GM12878 (cell line): ENCODE measurements around the gene PXMP2. TPM values are rescaled to one million over a fixed set of nuclear protein-coding genes. Genes with fewer than 3 reads are reported as not detected.

Experiments used
- ATAC-seq: fragments of 200-7000 bp; cut with Tn5 transposase; 3 replicates; pipeline ENCODE4 v1.9.1; 2020; ENCODE audit warnings: mild to moderate bottlenecking, moderate library complexity
- BruUV-seq: library from RNA; stranded (reverse); fragments of 400-500 nt; replicated peaks from 2 replicates; lab custom pipeline; 2021; lab: Mats Ljungman, UMichigan
- CTCF ChIA-PET: fragments of 300-600 bp; sonication (Branson Sonifier 250); formaldehyde crosslinking; extraction: SDS; loops from one replicate; lab custom pipeline; 2021; ENCODE audit warnings: inconsistent platforms; lab: Yijun Ruan, JAX
- POLR2A ChIA-PET: fragments of 350-600 bp; formaldehyde crosslinking; extraction: SDS; loops from one replicate; lab custom pipeline; 2021; ENCODE audit warnings: inconsistent platforms; lab: Charles Lee
- RAD21 ChIA-PET: fragments of 300-600 bp; sonication (Branson Sonifier 250); formaldehyde crosslinking; loops from one replicate; lab custom pipeline; 2023; ENCODE audit warnings: antibody characterized with exemption; ENCODE audit not compliant: unreplicated experiment; lab: Charles Lee
- SMC1A ChIA-PET: fragments of 300-600 bp; sonication (Branson Sonifier 250); formaldehyde crosslinking; loops from one replicate; lab custom pipeline; 2023; ENCODE audit not compliant: unreplicated experiment, uncharacterized antibody; lab: Charles Lee
- DNase-seq: peaks from one replicate; pipeline ENCODE4 v3.0.0-alpha.2; 2011; ENCODE audit warnings: low read depth, low spot score
- FAIRE-seq: peaks from 3 replicates; lab custom pipeline; 2011; peaks lifted over from hg19 to GRCh38; lab: Jason Lieb, UNC
- H2AFZ ChIP-seq: 2 replicates; pipeline ENCODE4 v1.6.0; 2011; ENCODE audit warnings: low read depth, low read length, control low read depth; ENCODE audit not compliant: control insufficient read depth
- H3K27ac ChIP-seq: 2 replicates; pipeline ENCODE4 v1.5.1; 2011; ENCODE audit warnings: control low read depth; ENCODE audit not compliant: control insufficient read depth, insufficient read depth
- H3K27me3 ChIP-seq, 2 experiments: replicated peaks in 1 of 2; 2 replicates each; pipeline versions ENCODE4 v1.6.0 to v1.6.1; 2011; ENCODE audit warnings: low read length in 1 of 2; ENCODE audit not compliant: control insufficient read depth in 2 of 2, insufficient read depth in 2 of 2
- H3K36me3 ChIP-seq, 2 experiments: 2 replicates each; pipeline ENCODE4 v1.5.1; 2011; ENCODE audit warnings: low read length in 1 of 2; ENCODE audit not compliant: control insufficient read depth in 2 of 2, insufficient read depth in 2 of 2
- H3K4me1 ChIP-seq: 2 replicates; pipeline ENCODE4 v1.6.1; 2011; ENCODE audit warnings: mild to moderate bottlenecking, low read length, moderate library complexity, mixed read lengths; ENCODE audit not compliant: control insufficient read depth, insufficient read depth
- H3K4me2 ChIP-seq: 2 replicates; pipeline ENCODE4 v1.6.0; 2011; ENCODE audit warnings: control low read depth; ENCODE audit not compliant: control insufficient read depth, insufficient read depth
- H3K4me3 ChIP-seq: fragments of 200-600 bp; sonication (generic); 2 replicates; pipeline ENCODE4 v1.5.1; 2016
- H3K79me2 ChIP-seq: 2 replicates; pipeline ENCODE4 v1.6.0; 2011; ENCODE audit warnings: low read length; ENCODE audit not compliant: control insufficient read depth, insufficient read depth
- H3K9ac ChIP-seq: 2 replicates; pipeline ENCODE4 v1.8.0; 2011; ENCODE audit warnings: low read length, control low read depth, mixed read lengths; ENCODE audit not compliant: control insufficient read depth, insufficient read depth
- H3K9me3 ChIP-seq: replicated peaks from 3 replicates; pipeline ENCODE4 v1.5.1; 2011; ENCODE audit warnings: mild to moderate bottlenecking, low read length; ENCODE audit not compliant: control insufficient read depth, insufficient read depth
- H4K20me1 ChIP-seq: 2 replicates; pipeline ENCODE4 v1.6.0; 2011; ENCODE audit not compliant: control insufficient read depth, insufficient read depth
- CREM ChIP-seq: IDR thresholded peaks from 2 replicates; pipeline ENCODE4 v1.6.1; 2014; ENCODE audit warnings: antibody characterized with exemption, low read depth
- LARP7 ChIP-seq: fragments of 450-650 bp; IDR thresholded peaks from 2 replicates; pipeline ENCODE4 v1.6.1; 2017; ENCODE audit warnings: mild to moderate bottlenecking
- TAF1 ChIP-seq: IDR thresholded peaks from 2 replicates; pipeline ENCODE4 v1.6.1; 2011; ENCODE audit warnings: mild to moderate bottlenecking, low read depth, low read length, borderline replicate concordance
- YY1 ChIP-seq: IDR thresholded peaks from 2 replicates; pipeline ENCODE4 v1.6.1; 2011; ENCODE audit warnings: low read depth, mild to moderate bottlenecking, low read length
- ZNF207 ChIP-seq: fragments of 450-650 bp; IDR thresholded peaks from 2 replicates; pipeline ENCODE4 v1.6.1; 2014; ENCODE audit warnings: antibody characterized with exemption, mild to moderate bottlenecking, borderline replicate concordance
- ZSCAN29 ChIP-seq: fragments of 450-650 bp; IDR thresholded peaks from 2 replicates; pipeline ENCODE4 v1.6.1; 2017; ENCODE audit warnings: mild to moderate bottlenecking, moderate library complexity
- WGBS: methylation state at CpG from one replicate; pipeline ENCODE4 v1.1.6; 2016; ENCODE audit warnings: low lambda C conversion rate; ENCODE audit not compliant: insufficient replicate concordance, insufficient coverage; ENCODE audit errors: missing lambda C conversion rate; 5-methylcytosine and 5-hydroxymethylcytosine counted together
- in situ Hi-C: fragments of 300-500 bp; cut with MboI; formaldehyde crosslinking; loops from 9 replicates; pipeline ENCODE4 v1.14.3; 2018; ENCODE audit warnings: mixed read lengths
- intact Hi-C: fragments of 100-400 bp; cut with micrococcal nuclease; formaldehyde crosslinking; loops from one replicate; pipeline ENCODE4 v1.14.2; 2022; ENCODE audit not compliant: unreplicated experiment
- polyA plus RNA-seq, 11 experiments: library from polyadenylated mRNA; depleted of rRNA in 4 of 11; unstranded in 6 of 11; stranded (reverse) in 5 of 11; fragments of >200 nt; fragmentation: Nextera tagmentation in 4 of 11; fragmentation: Illumina TruSeq in 1 of 11; extraction: Ambion mirVana in 4 of 11; extraction: Trizol in 1 of 11; gene quantifications; 1 replicate in 1 of 11; 2 replicates in 10 of 11; pipeline versions ENCODE4 v1.2.1 to v1.2.3, GENCODE V29; 2011 to 2016; ENCODE audit warnings: inconsistent platforms in 2 of 11, missing spikeins in 2 of 11, low read depth in 1 of 11
- total RNA-seq, 4 experiments: library from RNA; depleted of rRNA in 3 of 4; stranded (reverse); fragments of >200 nt in 3 of 4; fragmentation: Illumina TruSeq in 1 of 4; extraction: Trizol in 1 of 4; gene quantifications; 2 replicates each; pipeline versions ENCODE4 v1.2.1 to v1.2.3, GENCODE V29; 2013 to 2021
- TF ChIP-seq, protein P1 (sequence below): fragments of 450-650 bp; IDR thresholded peaks from 2 replicates; pipeline ENCODE4 v1.6.1; 2016; ENCODE audit warnings: mild to moderate bottlenecking
- TF ChIP-seq, protein P2 (sequence below): fragments of 450-650 bp; IDR thresholded peaks from 2 replicates; pipeline ENCODE4 v1.6.1; 2018; ENCODE audit warnings: mild to moderate bottlenecking, low read depth, moderate library complexity; ENCODE audit not compliant: partially characterized antibody

Gene PXMP2
- total and polyA plus RNA-seq, 10 of the 15 experiments (the other 5 are each of a cell fraction or from before 2014, with no cell fraction given) = 4.0 to 97.8 (median 42.0) TPM

DNA sequence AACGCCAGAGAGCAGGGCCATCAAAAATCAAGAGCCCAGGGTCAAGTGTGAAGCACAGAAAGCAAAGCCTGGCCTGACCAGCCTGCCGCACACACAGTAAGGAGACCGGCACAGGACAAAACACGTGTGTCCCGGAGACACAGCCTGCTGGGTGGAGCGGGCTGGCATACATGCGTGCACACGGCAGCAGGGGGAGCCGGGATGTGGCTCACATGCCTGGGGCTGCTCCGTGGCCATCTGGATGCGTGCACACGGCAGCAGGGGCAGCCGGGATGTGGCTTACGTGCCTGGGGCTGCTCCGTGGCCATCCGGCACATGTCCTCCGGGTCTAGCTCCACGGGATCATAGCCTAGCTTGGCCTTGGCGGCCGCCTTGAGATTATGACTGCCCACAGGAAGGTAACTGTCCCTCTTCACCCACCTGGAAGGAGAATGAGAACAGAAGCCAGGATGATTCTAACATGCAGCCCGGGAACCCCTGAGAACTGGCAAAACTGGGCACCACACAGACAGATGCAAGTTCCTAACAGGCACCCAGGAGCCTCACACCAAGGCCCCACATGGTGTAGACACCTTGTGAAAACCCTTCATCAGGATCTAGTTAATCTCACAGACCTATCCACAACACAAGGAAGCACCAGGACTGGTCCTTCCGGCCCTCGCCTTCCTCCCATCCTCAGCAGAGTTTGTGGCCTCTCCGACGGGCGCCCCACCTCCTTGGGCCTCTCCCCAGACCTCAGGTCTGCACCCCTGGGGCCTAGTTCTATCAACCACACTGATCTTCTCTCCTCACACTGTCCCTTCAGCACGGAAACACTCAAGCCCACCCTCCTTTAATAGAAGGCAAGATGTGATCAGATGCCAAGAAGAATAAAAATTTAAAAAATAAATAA lies 13.9 kb upstream of the PXMP2 start:
- in situ Hi-C loops = no loop called here
- TF ChIP-seq, protein P1, sequence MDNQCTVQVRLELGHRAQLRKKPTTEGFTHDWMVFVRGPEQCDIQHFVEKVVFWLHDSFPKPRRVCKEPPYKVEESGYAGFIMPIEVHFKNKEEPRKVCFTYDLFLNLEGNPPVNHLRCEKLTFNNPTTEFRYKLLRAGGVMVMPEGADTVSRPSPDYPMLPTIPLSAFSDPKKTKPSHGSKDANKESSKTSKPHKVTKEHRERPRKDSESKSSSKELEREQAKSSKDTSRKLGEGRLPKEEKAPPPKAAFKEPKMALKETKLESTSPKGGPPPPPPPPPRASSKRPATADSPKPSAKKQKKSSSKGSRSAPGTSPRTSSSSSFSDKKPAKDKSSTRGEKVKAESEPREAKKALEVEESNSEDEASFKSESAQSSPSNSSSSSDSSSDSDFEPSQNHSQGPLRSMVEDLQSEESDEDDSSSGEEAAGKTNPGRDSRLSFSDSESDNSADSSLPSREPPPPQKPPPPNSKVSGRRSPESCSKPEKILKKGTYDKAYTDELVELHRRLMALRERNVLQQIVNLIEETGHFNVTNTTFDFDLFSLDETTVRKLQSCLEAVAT = no peak
- TF ChIP-seq, protein P2, sequence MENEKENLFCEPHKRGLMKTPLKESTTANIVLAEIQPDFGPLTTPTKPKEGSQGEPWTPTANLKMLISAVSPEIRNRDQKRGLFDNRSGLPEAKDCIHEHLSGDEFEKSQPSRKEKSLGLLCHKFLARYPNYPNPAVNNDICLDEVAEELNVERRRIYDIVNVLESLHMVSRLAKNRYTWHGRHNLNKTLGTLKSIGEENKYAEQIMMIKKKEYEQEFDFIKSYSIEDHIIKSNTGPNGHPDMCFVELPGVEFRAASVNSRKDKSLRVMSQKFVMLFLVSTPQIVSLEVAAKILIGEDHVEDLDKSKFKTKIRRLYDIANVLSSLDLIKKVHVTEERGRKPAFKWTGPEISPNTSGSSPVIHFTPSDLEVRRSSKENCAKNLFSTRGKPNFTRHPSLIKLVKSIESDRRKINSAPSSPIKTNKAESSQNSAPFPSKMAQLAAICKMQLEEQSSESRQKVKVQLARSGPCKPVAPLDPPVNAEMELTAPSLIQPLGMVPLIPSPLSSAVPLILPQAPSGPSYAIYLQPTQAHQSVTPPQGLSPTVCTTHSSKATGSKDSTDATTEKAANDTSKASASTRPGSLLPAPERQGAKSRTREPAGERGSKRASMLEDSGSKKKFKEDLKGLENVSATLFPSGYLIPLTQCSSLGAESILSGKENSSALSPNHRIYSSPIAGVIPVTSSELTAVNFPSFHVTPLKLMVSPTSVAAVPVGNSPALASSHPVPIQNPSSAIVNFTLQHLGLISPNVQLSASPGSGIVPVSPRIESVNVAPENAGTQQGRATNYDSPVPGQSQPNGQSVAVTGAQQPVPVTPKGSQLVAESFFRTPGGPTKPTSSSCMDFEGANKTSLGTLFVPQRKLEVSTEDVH = no peak
- TF ChIP-seq ZSCAN29 (no peak), CREM (no peak), LARP7 (no peak), YY1 (no peak), TAF1 (no peak), ZNF207 (no peak)
- TF ChIP-seq, all 136 proteins: peak for 0

More for the DNA sequence above, 13.9 kb upstream of the PXMP2 start:
- intact Hi-C loops = no loop called here
- FAIRE-seq (no peak), ATAC-seq (no peak), DNase-seq (no peak)
- RAD21 ChIA-PET = no interaction called here
- SMC1A ChIA-PET = no interaction called here
- BruUV-seq = no TSS peak
- Histone ChIP-seq H3K4me1 (no peaks in the 10 kb centered on the region), H3K79me2 (no peaks in the 10 kb centered on the region), H3K4me3 (no peak overlapping the region), H3K27me3 (no peaks in the 10 kb centered on the region), H3K4me2 (no peak overlapping the region), H4K20me1 (no peaks in the 10 kb centered on the region), H3K9ac (no peak overlapping the region), H3K27ac (no peak overlapping the region), H3K36me3 (peaks cover 36 to 53% of the 10 kb centered on the region in 2 experiments), H3K9me3 (no peaks in the 10 kb centered on the region), H2AFZ (no peak overlapping the region)
- POLR2A ChIA-PET = no interaction called here
- CTCF ChIA-PET = no interaction called here
- 91% methylated on average over 27 of the region's 27 CpGs for WGBS
